SK-N-SH (cell line): ENCODE results near the gene KCNK15.

Experiments
- CHD2 ChIP-seq: fragments of 150-350 bp; IDR thresholded peaks from 2 replicates; pipeline ENCODE4 v1.6.1; 2018; ENCODE audit warnings: low read length; ENCODE audit not compliant: partially characterized antibody
- EP300 ChIP-seq, 2 experiments: IDR thresholded peaks; 2 replicates each; pipeline versions ENCODE4 v1.4.0 to v1.6.1; 2012; ENCODE audit warnings: borderline replicate concordance in 1 of 2, low read depth in 1 of 2, low read length in 1 of 2
- EZH2phosphoT487 ChIP-seq: fragments of 200-600 bp; sonication (generic); IDR thresholded peaks from 2 replicates; pipeline ENCODE4 v1.6.1; 2017; ENCODE audit warnings: low read depth, mixed run types, mild to moderate bottlenecking, antibody characterized with exemption, moderate library complexity, borderline replicate concordance
- FOXJ3 ChIP-seq: sonication (generic); formaldehyde crosslinking; IDR thresholded peaks from 2 replicates; pipeline ENCODE4 v1.5.1; 2020; ENCODE audit warnings: mild to moderate bottlenecking, missing genetic modification reagents
- GABPA ChIP-seq: IDR thresholded peaks from 2 replicates; pipeline ENCODE4 v1.4.0; 2012; ENCODE audit warnings: low read depth, mild to moderate bottlenecking
- MAX ChIP-seq: IDR thresholded peaks from 2 replicates; pipeline ENCODE4 v1.4.0; 2012; ENCODE audit warnings: low read depth
- NFIC ChIP-seq: IDR thresholded peaks from 2 replicates; pipeline ENCODE4 v1.4.0; 2012; ENCODE audit warnings: borderline replicate concordance
- POLR2AphosphoS5 ChIP-seq: IDR thresholded peaks from 2 replicates; pipeline ENCODE4 v1.6.1; 2012; ENCODE audit warnings: low read depth, low read length
- RCOR1 ChIP-seq: fragments of 150-350 bp; IDR thresholded peaks from 2 replicates; pipeline ENCODE4 v1.6.1; 2017; ENCODE audit warnings: antibody characterized with exemption, low read length
- YY1 ChIP-seq: IDR thresholded peaks from 2 replicates; pipeline ENCODE4 v1.4.0; 2012; ENCODE audit warnings: low read depth, mild to moderate bottlenecking
- TF ChIP-seq, protein P1 (sequence below): IDR thresholded peaks from 2 replicates; pipeline ENCODE4 v1.4.0; 2012; ENCODE audit warnings: low read depth, borderline replicate concordance
- TF ChIP-seq, protein P2 (sequence below): fragments of 200-600 bp; sonication (generic); IDR thresholded peaks from 2 replicates; pipeline ENCODE4 v1.6.1; 2017; ENCODE audit warnings: antibody characterized with exemption, mild to moderate bottlenecking, moderate library complexity

GRCh38 chr20:44770484-44771171 is 25.0 kb downstream of the KCNK15 start:
- TF ChIP-seq, protein P1, sequence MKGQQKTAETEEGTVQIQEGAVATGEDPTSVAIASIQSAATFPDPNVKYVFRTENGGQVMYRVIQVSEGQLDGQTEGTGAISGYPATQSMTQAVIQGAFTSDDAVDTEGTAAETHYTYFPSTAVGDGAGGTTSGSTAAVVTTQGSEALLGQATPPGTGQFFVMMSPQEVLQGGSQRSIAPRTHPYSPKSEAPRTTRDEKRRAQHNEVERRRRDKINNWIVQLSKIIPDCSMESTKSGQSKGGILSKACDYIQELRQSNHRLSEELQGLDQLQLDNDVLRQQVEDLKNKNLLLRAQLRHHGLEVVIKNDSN: no peak
- TF ChIP-seq GABPA: no peak
- TF ChIP-seq EP300 (IDR thresholded peaks at IDR 0.05; ENCODE audit: borderline replicate concordance in 1 of 2, low read depth in 1 of 2, low read length in 1 of 2): no peak
- TF ChIP-seq, protein P2, sequence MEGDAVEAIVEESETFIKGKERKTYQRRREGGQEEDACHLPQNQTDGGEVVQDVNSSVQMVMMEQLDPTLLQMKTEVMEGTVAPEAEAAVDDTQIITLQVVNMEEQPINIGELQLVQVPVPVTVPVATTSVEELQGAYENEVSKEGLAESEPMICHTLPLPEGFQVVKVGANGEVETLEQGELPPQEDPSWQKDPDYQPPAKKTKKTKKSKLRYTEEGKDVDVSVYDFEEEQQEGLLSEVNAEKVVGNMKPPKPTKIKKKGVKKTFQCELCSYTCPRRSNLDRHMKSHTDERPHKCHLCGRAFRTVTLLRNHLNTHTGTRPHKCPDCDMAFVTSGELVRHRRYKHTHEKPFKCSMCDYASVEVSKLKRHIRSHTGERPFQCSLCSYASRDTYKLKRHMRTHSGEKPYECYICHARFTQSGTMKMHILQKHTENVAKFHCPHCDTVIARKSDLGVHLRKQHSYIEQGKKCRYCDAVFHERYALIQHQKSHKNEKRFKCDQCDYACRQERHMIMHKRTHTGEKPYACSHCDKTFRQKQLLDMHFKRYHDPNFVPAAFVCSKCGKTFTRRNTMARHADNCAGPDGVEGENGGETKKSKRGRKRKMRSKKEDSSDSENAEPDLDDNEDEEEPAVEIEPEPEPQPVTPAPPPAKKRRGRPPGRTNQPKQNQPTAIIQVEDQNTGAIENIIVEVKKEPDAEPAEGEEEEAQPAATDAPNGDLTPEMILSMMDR: no peak
- TF ChIP-seq NFIC: no peak
- no peak for TF ChIP-seq EZH2phosphoT487
- TF ChIP-seq RCOR1: no peak
- TF ChIP-seq FOXJ3 (CRISPR knock-in tag): no peak
- TF ChIP-seq MAX: no peak
- TF ChIP-seq POLR2AphosphoS5: no peak
- TF ChIP-seq CHD2: no peak
- no peak for TF ChIP-seq YY1
